DOHH2 (cell line): ENCODE data around the gene BSN.

ENCODE experiments used
- EZH2phosphoT487 ChIP-seq: fragments of 200-600 bp; sonication (generic); IDR thresholded peaks from 2 replicates; pipeline ENCODE4 v1.6.1; 2017; ENCODE audit warnings: borderline replicate concordance, mild to moderate bottlenecking, antibody characterized with exemption, low read length, moderate library complexity, mixed read lengths
- TF ChIP-seq, protein P1 (sequence below): fragments of 200-600 bp; sonication (generic); IDR thresholded peaks from one replicate; pipeline ENCODE4 v1.5.1; 2014; ENCODE audit warnings: antibody characterized with exemption, mild to moderate bottlenecking, low read depth, low read length; ENCODE audit not compliant: poor library complexity, severe bottlenecking

GRCh38 chr3:49707113-49707480 is 152.8 kb downstream of the BSN start:
- TF ChIP-seq, protein P1, sequence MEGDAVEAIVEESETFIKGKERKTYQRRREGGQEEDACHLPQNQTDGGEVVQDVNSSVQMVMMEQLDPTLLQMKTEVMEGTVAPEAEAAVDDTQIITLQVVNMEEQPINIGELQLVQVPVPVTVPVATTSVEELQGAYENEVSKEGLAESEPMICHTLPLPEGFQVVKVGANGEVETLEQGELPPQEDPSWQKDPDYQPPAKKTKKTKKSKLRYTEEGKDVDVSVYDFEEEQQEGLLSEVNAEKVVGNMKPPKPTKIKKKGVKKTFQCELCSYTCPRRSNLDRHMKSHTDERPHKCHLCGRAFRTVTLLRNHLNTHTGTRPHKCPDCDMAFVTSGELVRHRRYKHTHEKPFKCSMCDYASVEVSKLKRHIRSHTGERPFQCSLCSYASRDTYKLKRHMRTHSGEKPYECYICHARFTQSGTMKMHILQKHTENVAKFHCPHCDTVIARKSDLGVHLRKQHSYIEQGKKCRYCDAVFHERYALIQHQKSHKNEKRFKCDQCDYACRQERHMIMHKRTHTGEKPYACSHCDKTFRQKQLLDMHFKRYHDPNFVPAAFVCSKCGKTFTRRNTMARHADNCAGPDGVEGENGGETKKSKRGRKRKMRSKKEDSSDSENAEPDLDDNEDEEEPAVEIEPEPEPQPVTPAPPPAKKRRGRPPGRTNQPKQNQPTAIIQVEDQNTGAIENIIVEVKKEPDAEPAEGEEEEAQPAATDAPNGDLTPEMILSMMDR, result no peak
- TF ChIP-seq EZH2phosphoT487, result no peak
